Germinal center (tissue), 1 donor: Measurements from ENCODE around the gene ADRA2B.
A peak's percentile ranks its signal among the peaks of the same experiment; 100 is the strongest.

Experiments
- DNase-seq: peaks from one replicate; pipeline ENCODE4 v3.0.0; 2012; ENCODE audit warnings: mixed read lengths, low spot score

The ADRA2B gene

DNA sequence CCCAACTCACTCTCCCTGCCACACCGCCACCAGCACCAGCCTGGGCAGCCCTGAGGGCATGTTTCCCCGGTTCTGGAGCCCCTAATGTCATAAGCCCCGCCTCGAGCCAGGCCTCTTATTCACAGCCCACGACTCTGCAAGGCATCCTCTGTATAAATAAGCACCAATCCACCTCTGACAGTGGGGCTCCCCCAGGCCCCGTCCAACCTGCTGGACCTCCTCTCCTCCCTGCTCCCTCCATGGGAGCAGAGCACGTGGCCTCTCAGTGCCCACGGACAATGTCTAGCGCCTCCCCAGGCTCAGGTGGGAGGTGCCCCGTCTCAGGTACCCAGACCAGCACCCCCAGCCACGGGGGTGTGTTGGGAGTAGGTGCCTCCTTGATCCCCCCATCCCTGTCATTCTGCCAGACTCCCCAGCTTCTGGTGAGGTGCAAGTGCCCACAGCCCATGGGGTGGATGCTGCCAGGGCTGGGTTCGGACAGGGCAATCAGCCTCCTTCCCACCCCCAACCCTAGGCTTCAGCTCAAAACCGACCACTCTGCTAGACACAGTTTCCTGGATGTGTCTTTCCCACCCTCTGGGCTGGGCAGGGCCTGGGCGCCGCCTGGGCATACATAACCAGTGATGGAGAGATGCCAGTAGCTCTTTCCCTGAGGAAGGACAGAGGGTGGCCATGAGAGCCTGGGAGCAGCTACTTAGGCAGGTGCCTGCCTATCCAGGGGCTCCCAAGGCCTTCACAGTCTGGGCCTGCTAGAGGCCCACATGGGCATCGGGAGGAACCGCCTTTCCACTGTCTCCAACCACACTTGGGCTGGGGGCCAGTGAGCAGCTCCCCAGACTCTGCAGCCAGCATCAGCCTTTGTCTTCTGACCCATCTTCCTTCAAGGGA is 1.6 kb upstream of the ADRA2B start:
- DNase-seq = peak; percentile 62

DNA sequence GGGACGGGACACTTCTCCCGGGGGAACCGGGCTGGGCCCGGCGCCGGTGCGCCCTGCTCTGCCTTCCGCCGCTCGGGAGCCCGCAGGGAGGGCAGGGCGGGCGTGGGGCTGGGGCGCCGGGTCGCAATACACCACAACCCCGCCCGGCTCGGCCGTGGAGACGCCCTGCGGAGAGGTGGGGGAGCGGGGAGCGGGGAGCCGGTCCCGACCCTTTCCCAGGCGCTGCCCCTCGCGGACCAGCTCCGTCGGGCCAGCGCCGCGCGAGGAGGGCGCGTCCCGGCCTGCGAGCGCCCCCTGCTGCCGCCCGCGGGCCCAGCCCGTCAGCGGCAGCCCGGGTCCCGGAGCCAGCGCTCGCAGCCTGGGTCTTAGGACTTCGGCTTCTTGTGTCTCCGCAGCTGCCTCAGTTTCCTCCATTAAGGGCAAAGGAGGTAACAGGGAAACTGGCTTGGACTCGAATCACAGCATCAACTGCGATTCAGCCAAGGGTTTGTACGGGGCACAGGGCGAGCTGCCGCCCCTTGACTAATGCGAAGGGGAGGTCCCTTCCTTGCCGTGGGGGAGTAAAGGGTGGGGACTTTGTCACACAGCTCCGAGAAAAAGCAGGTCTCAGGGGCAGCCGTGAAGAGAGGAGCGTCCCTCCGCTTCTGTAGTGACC is 635 bp upstream of the ADRA2B start:
- DNase-seq = peak; percentile 88

DNA sequence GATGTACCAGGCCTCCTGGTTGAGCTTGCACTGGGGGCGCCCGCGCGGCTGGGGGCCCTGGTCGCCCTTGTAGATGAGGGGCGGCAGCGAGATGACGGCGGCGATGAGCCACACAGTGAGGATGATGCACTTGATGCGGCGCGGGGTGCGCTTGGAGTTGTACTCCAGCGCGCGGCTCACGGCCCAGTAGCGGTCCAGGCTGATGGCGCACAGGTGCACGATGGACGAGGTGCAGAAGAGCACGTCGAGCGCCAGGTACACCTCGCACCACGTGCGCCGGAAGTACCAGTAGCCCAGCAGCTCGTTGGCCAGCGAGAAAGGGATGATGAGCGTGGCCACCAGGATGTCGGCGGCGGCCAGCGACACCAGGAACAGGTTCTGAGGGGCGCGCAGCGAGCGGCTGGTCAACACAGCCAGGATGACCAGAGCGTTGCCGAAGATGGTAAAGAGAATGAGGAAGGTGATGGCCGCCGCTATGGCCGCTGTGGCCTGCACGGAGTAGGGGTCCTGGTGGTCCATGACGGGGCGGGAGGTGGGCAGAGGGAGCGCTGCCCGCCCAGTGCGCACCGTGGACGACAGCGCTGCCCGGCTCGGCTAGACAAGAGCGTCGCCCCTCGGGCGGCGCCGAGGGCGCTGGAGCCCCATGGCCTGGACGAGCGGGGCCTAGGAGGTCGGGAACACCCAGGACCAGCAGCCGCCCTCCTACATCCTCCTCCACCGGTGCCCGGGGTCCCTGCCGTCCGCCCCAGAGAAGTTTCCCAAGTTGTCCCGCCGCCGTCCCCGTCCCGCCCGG is 544 bp downstream of the ADRA2B start:
- no peak for DNase-seq

DNA sequence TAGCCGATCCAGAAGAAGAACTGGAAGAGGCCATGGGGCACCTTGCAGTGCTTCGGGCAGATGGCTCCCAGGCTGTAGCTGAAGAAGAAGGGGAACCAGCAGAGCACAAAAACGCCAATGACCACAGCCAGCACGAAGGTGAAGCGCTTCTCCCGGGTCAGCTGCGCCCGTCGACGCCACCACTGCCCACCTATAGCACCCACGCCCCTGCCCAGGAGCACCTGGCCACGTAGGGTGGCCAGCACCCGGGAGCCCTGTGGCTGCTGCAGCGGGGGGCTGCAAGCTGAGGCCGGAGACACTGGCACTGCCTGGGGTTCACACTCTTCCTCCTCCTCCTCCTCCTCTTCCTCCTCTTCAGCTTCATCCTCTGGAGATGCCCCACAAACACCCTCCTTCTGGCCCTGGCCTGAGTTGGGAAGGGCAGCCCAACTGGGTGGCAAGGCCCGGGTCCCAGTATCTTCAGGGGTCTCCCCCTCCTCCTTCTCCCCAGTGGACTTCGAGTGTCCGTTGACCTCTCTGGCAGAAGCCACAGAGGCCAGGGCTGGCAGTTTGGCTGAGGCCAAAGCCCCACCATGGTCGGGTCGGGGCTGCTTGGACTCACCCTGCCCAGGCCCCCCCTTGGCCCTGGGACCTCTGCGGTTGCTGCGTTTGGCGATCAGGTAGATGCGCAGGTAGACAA is 1.3 kb downstream of the ADRA2B start:
- DNase-seq = no peak

DNA sequence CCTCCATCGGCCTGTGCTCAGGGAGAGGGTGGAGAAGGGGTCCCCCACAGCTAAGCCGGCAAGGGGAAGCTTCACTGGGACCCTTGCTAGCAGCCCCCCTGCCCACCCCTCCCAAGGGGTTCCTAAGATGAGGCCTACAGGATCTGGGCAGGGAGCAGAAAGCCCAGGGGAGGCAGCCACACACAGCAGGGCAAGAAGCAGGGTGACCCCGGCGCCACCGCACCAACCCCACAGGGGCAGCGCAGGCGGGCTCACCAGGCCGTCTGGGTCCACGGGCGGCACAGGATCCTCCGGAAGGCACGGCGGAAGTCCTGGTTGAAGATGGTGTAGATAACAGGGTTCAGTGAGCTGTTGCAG is 1.8 kb downstream of the ADRA2B start:
- no peak for DNase-seq

DNA sequence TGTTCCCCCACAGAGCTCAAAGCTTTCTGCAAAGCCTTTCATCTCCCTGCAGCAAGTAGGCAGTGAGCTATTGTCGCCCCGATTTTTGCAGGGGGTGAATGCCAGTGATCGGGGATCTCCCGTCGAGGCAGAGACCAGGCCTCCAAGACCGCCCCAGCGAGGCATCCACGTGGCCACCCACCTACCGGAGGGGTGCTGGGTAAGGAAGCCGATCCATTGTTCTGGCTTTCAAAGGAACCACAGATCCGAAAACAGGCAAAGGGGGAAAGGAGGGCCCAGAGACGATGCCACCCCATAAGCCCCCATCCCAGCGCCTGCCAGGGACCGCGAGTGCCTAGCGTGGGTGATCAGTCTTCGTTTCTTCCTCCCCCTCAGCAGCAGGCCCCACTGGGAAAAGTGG is 2.4 kb downstream of the ADRA2B start:
- DNase-seq = no peak

DNA sequence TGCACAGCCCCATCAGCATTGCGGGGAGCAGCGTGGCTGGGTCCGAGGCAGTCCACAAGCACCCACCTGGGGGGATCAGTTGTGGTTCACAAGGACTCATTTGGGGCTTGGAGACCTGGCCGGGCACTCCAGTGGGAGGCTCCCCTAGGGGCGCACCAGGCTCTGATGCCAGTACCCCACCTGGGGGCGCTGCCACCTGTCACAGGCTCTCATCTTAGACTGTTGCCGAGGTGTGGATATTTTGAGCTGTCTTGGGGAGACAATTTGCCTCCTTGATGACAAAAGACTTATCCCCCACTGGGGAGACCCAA is 3.0 kb downstream of the ADRA2B start:
- DNase-seq = peak; percentile 47

DNA sequence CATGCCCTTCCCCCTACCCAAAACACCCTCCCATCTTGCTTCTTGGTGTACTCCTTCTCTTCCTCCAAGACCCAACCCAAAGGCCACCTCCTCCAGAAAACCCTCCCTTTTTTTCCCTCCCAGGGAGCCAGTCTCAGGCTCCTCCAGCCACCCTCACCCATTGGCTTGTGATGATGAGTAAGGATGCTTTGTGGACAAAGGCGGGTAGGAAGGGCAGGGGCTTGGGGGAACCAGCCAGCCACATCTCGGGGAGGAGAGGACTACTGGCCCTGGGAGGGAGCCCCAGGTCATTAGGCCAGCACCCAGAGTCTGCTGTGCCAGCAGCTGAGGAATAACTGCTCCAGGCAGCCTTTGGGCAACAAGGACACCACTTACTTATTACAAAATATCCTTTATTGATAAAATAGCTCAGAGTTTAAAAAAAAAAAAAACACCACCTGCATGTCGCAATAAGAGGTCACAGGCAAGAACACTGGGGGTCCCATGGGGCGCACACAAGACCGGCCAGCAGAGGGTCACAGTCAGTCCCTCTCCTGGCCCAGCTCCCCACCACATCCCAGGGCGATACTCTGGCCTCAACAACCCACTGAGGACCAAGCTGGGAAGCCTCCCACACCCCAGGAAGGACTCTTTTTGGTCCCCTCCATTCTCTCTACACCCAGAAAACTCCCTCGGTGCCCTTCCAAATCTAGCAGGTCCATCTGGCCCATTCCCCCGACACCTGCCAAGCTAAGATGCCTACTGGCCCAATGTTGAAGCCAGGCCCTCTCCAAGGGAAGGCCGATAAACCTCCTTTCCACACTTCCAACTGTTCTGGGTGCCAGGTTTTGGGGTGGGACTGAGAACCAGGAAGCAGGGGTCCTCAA is 3.6 kb downstream of the ADRA2B start:
- no peak for DNase-seq

DNA sequence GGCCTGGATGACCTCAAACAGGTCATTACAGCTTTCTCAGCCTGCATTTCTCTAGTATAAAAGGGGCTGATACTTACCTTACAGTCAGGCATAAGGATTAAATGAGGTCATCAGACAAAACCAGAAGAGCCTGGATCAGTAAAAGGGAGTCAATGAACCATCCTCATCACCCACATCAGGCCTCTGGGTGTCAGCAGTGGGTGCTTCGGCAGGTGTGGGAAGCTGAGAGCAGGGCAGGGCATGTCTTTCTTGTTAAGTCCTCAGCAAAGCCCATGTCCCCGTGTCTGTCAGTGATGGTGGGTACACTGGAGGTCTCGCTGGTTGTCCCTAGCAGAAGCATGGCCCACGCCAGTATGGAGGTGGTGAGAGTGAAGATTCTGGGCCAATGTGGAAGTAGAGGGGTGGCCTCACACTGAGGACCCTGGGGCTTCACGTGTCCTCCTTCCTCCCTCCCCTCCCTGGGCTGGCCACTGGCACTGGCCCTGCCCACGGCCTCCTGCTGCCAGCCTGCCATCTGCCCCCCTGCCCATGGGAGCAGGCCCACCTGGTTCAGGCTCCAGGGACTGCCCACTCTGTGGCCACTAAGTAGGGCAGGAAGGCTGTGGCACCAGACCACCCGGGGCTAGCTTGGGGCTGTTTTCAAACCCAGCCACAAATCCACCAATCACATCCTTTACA is 4.4 kb downstream of the ADRA2B start:
- no peak for DNase-seq

DNA sequence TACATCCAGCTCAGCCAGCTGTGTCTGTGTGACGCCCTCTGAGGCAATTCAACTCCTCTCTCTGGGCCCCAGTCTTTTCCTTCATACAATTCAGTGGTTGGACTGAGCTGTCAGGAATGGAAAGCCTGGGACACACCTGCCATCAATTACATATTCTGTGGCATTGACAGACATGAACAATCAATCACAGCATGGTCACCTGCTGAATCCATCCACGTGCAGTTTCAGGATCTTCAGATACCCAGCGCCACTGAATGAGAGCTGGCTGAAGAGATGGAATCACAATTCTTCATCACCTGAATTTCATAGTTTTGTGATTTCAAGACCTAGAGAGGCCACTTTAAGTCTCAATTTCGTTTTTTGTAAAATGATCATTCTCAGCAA is 5.1 kb downstream of the ADRA2B start:
- DNase-seq = no peak

DNA sequence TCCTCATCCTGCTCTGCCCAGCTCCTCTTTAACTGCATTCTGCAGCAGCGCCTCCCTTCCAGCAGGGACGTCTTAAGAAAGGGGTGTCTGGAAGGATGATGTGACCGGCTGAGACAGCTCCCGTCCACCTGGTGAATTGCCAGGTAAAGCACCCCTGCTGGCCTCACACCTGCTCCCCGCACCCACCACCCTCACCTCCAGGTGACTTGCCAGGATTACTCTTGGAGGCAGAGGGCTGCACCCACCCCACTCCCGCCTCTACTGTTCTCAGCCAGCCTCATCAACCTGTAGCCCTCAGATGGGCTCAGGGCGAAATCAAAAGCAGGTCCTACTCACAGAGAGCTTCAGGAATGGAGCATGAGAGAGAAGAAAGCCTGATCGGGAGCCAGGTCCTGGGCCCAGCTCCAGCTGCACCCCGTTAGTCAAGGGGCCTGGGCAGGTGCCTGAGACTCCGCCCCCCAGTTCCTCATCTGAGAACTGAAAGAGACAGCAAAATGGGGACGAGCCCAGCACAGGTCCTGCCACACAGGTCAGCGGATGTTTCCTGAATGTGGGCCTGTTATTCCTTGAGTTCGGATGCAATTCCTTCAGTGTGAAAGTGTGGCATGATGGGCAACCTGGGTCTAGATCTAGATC is 5.6 kb downstream of the ADRA2B start:
- no peak for DNase-seq

DNA sequence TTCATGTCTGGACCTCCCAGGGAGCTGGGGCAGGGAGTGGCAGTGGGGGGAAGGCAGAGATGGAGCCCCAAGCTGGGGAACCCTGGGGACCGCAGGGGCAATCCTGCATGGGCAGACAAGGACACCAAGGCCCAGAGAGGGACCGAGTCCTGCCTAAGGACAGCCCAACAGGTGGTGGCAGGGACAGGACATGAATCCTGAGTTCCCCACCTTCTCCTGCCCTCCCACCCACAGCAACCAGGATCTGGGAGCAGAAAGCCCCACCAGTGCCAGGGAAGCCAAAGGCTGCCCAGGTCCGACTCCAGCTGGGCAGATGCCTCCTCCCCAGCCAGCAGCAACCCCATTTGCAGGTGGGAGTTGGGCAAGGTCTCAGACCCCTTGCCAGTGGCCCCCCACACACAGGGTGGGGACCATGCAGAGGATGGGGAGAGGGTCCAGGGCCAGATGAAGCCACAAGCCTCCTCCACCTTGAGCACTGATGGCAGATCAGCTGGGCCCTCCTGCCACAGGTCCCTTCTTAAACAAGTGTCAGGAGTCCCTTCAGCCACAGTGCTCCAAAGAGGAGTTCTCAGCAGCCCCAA is 6.3 kb downstream of the ADRA2B start:
- DNase-seq = no peak

DNA sequence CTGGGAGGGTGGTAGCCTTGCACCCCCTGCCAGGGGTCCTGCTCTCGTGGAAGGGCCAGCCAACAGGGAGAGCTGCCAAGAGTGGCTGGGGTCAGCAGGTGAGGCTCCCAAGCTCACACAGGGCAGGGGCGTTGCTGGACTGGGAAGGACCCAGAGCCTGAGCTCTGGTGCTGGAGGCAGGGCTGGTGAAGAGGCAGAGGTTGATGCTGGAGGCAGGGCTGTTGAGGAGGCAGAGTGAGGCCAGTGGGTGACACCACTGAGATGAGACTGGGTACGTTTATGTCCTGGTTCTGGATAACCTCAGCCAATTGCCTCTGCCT is 7.0 kb downstream of the ADRA2B start:
- DNase-seq = no peak

DNA sequence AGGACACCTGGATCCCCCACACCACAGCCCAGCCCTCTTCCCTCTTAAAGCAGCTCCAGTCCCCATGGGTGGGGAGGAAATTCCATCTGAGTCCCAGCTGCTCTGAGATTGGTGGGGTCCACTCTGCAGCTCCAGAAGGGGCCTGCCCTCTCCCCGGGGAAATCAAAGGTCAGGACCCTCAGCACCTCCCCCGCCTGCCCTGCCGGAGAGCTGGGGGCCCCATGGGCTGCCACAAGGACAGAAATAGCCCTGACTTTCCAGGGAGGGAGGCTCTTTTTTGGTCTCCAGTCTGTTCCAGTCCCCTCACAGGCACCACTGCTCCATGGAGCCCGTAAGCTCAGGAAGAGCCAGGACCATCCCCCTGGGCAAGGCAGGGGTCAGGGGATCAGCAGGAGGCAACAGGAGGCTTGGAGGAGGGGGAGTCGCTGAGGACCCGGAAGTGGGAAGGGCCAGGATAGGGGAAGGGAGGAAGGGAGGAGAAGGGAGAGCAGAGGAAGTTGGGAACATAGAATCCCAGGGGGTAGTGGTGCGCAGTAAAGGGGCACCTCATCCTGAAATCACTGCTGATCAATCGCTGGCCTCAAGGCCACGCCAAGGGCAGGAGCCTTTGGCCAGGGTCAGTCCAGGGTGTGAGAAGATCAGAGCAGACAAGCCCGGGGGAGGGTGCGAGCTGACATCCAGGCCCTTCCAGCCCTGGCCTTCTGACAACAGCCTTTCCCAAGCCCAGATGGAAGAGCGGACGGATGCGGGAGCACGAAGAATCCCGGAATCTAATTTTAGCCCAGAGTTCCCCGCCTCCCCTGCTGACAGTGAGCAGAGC is 7.6 kb downstream of the ADRA2B start:
- DNase-seq = no peak

DNA sequence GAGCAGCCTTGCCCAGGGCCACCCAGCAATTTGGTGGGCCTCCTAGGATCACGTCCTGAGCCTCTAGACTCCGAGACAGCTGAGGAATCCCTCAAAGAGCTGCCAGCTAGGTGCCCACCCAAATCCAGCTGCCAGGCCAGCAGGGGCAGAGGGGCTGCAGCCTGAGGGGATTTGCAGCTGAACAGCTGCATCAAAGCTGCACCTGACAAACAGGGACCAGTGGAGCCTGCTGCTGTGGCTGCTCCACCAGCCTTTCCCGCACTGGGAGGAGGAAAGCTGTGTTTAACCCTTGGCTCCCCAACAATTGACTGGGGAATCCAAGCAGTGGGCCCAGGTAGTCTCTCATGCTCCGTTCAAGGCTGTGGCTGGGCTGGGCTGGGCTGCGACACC is 8.2 kb downstream of the ADRA2B start:
- DNase-seq = no peak

DNA sequence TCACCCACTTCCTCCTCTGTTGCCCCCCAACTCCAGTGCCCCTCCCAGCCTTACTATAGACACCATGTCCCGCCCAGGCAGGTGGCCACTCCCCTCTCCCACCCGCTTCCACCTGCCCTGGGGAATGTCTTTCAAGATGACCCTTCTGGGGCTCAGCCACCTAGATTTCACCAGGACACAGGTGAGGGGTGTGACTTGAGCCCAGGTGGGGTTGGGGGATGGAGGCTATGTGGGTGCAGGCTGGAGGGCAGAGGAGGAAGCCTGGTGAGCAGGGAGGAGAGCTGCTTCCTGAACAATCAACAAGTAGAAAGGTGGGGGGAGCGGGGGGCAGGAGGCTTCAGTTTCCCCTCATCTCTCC is 8.7 kb downstream of the ADRA2B start:
- no peak for DNase-seq

DNA sequence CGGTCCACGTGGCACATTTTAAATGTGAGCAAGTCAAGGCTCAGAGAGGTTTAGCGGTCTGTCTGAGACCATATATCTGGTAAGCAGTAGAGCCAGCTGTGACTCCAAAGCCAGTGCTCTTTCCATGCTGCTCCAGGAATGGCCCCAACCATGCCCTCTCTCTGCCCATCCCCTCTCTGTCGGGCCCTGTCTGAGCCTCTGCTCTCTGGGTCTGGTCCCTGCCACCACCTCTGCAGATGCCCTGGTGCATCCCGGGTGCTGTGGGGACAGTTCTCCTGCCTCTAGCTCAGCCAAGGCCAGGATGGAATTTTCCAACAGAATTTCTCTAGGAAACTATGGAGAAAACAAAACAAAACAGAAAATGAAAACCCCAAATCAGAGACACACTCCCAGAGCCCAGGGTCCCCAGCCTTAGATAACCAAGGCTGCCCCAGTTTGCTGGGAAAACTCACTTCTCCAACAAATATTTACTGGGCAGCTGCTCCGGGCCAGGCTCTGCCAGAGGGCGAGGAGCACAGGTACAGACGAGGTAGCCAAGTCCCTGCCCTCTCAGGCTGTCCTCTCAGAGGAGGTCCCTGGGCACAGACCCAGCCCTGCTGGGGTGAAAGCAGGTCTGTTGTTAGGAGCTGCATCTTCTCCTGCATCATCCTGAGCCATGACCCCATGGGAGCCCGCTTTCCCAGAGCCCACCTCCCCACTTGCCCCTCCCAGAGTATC is 9.2 kb downstream of the ADRA2B start:
- DNase-seq = no peak

DNA sequence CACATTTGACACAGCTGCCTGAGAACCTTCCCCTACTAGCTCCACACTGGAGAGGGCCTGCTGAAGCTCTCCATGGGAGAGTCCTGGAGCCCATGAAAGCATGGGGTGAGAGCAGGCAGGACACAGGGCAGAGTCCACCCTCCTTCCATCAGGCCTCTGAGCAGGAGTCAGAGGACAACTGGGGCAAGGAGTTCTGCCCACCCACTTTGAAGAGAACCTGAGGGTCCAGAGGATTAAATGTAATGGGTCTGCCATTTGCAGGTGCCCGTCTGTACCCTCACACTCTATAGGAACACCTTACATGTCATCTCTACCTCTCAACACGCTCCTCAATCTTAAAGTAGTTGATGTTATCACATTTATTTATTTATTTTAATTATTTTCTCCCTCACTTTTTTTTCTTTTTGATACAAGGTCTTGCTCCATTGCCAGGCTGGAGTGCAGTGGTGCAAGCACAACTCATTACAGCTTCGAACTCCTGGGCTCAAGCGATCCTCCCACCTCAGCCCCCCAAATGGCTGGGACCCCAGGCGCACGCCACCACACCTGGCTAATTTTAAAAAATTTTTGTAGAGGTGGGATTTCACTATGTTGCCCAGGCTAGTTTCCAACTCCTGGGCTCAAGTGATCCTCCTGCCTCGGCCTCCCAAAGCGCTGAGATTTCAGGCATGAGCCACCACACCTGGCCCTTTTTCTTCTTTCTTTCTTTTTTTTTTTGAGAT is 10.2 kb downstream of the ADRA2B start:
- DNase-seq = no peak
